DMS153 treated with DMSO at 0.1 percent for 48 hours (cell line): ENCODE measurements around the gene MAGOH.
"Not testable (repeated sequence)": the region's sequence is repeated elsewhere in the genome, so short reads cannot be mapped to it uniquely, and the experiment has no call there.

Experiments
- DNase-seq: peaks from one replicate; lab custom pipeline; 2025; ENCODE audit not compliant: unreplicated experiment; lab: John Stamatoyannopoulos, UW

The MAGOH gene

DNA sequence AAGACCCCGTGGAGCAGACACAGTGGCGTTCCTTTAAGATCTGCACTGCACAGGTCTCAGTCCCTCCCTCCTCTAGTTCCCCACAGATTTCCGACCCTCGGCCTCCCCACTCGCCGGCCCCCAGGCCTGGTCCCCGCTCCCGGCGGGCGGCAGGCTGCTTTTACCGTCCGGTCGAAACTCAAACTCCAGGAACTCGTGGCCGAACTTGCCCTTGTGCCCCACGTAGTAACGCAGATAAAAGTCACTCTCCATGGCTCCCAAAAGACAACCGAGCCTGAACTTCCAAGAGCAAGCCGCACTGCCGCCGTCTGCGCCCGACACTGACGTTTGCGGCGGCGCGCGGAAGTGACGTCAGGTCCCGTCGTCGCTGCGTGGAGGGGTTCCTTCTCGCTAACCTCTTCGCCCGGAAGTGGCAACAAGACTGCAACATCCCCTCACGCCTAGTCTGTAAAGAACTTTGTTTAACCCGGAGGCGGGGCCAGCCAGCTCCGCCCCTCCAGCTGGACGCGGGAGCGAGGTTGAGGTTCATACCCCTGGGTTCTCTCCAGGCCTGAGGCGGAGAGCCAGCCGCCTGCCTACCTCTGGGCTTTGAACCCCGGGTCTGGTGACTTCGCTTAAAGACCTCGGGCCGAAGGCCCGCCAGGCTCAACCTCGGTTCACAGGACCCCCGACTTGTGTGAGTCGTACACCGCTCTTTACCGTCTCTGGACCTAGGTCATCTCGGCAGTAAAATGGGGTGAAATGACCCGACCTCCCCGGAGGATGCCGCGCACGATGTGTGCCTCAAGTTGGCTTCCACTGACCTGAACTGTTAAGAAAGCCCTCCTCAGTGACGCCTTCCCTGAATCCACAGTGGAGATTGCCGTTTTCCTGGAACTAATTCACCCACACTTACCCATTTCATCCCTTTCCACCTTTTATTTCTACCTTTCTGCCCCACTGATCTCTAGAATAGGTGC lies at the start of gene MAGOH:
MAGOH (minus strand) TSS at position 322 of the 959 bp plus-strand sequence; CDS start at position 252, 70 bp downstream.
- DNase-seq, result peak; percentile 72

DNA sequence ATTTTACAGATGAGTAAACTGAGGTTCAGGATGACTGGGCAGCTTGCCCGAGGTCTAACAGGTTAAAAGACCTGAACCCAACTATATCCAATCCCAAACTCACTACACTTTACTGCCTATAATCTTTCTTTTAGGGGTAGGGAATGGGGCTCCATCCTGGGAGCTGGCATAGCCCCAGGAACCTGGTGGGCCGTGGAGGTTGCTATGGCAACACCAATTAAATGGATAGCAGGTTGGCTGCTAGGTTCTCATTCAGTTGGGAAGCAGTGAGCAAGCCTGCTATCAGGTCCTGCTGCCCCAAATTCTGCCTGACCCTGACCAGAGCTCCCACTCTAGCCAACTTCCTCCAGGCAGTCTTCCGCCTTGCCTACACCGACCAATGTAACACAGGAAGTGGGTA lies 48.6 kb upstream of the MAGOH start:
- no peak for DNase-seq

DNA sequence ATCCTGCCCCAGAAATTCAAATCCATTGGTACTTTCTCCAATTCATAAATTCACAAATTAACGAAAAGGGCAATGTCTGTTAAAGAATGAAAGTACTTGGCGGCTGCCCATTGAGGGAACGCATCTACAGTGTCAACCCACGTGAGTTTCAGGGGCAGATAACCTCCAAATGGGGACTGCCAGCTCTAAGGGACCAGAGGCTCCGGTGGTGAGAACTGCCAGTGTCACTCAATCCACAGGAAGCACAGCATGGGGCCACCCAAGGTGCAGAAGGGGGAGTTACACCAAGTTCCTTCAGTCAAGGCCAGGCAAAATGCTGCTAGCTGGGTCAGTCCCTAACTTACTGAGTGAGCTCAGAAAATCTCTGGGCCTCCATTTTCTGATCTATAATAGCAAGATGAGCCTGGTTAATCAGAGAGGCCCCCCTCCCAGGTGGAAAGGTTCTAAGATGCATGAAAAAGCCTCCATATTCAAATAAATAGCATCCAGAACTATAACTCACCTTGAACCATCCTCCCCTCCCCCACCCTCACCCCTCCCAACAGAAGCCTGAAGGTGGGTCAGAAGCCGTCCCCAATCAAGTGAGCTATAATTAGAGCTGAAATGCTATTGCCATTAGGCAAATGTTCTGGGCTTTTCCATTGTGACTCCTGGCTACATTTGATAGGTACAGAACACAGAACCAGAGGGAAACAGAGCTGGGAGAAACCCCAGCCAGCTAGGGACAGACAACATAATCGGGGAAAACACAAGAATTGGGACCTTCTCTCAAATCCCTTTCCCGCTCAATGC lies 47.8 kb upstream of the MAGOH start:
- DNase-seq, result no peak

GRCh38 chr1:53285546-53285945 lies 47.2 kb upstream of the MAGOH start:
- DNase-seq, result no peak

DNA sequence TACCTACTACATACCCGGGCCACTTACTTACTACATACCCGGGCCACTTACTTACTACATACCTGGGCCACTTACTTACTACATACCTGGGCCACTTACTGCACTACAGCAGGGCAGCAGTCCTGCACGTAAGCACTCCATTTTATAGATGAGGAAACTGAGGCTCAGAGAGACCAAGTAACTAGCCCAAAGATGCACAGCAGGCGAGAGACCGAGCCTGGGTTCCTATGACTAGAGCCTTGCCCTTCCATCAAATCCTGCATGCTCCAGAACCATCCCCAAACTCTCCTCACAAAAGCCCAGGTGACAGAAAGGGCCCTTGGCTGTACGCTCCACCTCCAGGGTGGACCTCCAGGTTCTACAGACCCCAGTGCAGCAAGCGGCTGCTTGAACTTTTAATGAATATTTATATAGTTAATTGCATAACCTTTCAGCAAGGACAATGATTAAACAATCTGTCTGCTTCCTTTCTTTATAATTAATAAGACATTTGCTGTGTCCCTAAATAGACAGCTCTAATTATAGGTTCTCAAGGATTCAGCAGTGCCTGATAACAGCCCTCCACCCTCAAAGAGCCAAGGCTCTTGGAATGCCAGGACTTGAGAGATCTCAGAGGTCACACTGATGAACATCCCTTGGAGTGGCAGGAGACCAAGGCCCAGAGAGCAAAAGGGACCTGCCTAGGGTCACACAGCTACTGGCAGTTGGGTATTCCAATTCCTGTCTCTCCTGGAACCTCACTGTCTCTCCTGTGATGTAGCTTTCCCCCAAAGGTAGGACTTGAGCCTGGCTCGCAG lies 46.1 kb upstream of the MAGOH start:
- DNase-seq, result no peak

GRCh38 chr1:53283156-53283555 lies 44.8 kb upstream of the MAGOH start:
- not testable (repeated sequence) for DNase-seq

GRCh38 chr1:53281133-53281532 lies 42.8 kb upstream of the MAGOH start:
- DNase-seq, result no peak

DNA sequence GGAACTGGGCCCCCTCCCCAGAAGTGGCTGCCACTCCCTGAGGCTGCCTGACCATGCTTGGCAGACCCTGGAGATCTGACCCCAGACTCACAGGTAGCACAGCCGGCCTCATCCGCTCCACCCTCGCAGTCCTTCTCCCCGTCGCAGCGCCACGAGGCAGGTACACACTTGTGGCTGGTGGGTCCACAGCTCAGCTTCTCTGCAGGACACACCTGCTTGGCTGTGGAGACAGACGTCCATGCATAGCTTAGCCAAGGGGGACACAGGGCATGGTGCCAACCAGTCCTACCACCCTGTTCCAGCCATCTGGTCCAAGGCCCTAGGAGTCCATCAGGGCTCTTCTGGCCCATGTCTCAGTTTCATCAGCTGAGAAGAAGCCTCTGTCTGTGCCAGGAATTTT lies 42.2 kb upstream of the MAGOH start:
- no peak for DNase-seq

DNA sequence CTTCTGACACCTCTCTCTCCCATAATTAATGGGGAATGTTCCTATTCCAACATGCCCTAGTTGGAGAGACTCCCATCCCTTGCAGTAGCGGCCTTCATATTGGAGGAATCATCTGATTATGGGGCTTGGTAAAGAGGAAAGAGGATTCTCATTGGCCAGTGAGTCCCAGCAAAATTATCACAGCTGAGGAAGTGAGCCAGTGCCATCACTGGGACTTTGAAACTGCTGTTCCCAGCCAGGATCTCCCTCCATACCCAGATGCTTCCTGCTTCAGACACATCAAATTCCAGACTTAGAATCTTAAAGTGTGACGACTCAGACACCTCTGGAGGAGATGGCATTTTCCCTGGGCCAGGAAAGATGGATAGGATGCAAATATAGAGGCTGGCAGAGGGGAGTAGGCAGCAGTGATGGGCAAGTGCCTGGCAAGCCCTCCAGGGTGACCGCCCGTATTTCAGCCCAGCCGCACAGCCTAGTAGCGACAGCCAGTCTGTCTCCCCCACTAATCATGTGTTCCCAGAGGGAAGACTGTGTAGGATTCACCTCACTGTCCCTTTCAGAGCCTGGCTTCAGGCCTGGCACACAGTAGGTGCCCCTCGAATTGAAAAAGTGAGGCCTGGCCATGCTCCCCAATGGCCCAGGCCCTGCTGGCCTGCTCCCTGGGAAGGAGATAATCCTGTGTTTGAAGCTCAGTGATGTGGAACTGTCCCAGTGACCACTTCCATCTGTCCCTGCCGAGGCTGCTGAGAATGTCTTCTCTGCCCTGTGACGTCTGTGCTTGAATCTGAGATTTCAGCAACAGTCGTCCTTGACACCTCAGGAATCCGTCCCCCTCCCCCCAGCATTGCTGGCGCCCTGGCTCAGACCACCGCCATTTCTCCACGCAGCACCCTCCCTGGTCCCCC lies 41.2 kb upstream of the MAGOH start:
- DNase-seq, result no peak

DNA sequence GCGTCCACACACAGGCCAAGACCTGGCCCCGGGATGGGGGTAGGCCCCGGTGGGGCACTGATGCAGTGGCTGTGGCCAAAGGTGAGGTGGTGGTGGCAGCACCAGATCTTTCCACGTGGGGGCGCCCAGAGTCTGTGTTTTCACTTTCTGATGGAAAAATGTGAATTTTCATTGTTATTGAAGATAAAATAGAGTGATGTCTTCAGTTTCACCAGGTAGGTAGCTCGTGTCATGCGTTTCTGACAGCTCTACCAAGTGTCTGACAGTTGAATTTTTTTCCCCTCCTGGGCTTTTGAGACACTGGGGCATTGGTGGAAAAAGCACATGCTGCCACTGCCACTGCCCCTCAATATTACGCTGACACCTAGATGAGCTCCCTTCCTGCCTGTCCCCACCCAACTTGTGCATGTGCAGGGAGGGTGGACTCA lies 40.0 kb upstream of the MAGOH start:
- DNase-seq, result peak; percentile 12

GRCh38 chr1:53277326-53277725 lies 39.0 kb upstream of the MAGOH start:
- DNase-seq, result no peak

GRCh38 chr1:53276902-53277281 lies 38.6 kb upstream of the MAGOH start:
- no peak for DNase-seq

DNA sequence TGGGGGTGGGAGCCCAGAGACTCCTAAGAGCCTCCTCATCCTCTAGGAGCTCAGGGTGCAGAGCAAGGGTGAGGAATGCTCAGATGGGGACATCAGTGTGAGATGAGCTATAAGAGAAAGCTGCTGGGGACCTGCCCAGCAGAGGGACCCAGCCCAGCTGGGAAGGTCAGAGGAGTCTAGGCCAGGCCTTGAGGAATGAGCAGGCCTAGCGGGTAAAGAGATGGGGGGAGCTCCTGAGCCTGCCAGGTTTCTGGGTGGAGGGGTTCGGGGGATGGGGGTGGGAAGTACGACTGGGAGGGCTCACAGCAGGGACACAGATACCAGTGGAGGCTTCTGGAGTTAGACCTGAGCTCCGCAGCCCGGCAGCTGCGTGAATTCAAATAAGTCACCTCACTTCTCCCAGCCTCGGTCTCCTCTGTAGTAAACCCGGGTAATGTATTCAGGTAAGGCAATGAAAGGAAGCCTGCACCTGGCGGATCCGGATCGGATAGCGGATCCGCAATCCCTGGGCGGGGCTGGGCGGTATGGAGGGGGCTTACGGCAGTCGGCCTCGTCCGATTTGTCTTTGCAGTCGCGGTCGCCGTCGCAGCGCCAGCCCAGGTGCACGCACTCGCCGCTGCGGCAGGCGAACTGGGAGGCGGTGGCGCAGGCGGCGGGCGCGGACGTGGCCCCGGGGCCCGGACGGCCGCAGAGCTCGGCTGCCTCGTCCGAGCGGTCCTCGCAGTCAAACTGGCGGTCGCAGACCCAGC lies 38.0 kb upstream of the MAGOH start:
- DNase-seq, result no peak

DNA sequence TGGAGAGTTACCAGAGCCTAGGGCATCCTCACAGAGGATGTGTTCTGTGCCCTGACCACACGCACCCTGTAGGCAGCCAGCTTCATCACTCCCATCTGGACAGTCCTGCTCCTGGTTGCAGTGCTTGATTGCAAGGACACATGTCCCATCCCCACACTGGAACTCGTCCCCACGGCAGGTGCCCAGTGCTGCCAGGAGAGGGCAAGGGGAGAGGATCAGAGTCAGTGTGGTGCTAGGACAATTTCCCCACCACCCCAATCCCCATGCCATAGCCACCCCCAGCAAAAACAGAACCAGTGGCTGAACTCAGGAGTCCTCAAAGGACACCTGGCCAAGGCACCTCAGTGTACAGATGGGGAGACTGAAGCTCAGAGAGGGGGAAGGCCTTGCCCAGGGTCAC lies 37.2 kb upstream of the MAGOH start:
- DNase-seq, result no peak

GRCh38 chr1:53274541-53275185 lies 36.3 kb upstream of the MAGOH start:
- DNase-seq, result no peak

GRCh38 chr1:53274026-53274425 lies 35.7 kb upstream of the MAGOH start:
- DNase-seq, result no peak

DNA sequence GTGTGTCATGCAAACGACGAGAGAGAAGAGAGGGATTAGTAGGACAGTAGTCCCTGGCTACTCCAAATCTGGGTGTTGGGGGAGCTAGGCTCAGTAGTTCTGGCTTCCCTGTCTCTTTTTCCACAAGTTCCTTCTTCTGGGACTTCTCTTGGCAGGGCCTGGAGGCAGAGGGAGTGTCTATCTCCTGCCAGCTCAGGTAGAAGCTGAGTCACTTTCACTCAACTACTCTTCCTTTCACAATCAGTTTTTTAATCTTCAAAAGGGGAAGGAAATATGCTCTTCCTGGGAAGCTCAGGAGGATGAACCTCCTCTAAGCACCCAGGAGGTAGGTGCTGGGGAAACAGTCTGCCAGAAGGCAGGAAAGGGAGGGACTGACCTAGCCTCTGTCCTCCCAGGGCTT lies 35.2 kb upstream of the MAGOH start:
- DNase-seq, result no peak

- DNase-seq, result no peak
Measured at GRCh38 chr1:53272349-53272748, 34.0 kb upstream of the MAGOH start.
